ENCODE measurements around the gene ARSG. TPM values are rescaled to one million over a fixed set of nuclear protein-coding genes. Genes with fewer than 3 reads are reported as not detected.

ARSG gene
- total and polyA plus RNA-seq, 2 experiments from 2014 or later: 1.7 to 5.1 TPM

DNA sequence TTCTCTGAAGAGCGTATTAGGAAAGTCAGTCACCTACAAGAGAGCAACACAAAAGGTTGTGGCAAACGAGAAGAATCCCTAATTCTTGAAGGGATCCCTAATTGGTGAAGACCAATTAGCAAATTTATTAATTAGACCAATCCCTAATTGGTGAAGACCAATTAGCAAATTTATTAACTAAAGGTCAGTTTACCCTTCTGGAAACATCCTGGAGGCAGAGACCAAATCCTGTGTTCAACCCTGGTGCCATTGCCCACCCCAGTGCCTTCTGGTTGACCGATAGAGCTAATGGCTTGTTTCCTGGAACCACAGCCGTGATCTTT is 91.8 kb downstream of the ARSG start (continued):
- no peak for TF ChIP-seq ZNF331 (CRISPR knock-in tag; IDR thresholded peaks at IDR 0.05; ENCODE audit: low read depth)
- no peak for TF ChIP-seq STAT1 (IDR thresholded peaks at IDR 0.05; ENCODE audit: unreplicated experiment)
- no peak for TF ChIP-seq POLR2AphosphoS5 (IDR thresholded peaks at IDR 0.05; ENCODE audit: low read depth)
- TF ChIP-seq JUNB (IDR thresholded peaks at IDR 0.05; ENCODE audit: unreplicated experiment): no peak
- TF ChIP-seq ZNF462 (CRISPR knock-in tag; IDR thresholded peaks at IDR 0.05): no peak
- TF ChIP-seq CREB1 (CRISPR knock-in tag; IDR thresholded peaks at IDR 0.05; ENCODE audit: low read depth): no peak
- no peak for TF ChIP-seq NANOG (IDR thresholded peaks at IDR 0.05; ENCODE audit: borderline replicate concordance)
- TF ChIP-seq, protein P1, sequence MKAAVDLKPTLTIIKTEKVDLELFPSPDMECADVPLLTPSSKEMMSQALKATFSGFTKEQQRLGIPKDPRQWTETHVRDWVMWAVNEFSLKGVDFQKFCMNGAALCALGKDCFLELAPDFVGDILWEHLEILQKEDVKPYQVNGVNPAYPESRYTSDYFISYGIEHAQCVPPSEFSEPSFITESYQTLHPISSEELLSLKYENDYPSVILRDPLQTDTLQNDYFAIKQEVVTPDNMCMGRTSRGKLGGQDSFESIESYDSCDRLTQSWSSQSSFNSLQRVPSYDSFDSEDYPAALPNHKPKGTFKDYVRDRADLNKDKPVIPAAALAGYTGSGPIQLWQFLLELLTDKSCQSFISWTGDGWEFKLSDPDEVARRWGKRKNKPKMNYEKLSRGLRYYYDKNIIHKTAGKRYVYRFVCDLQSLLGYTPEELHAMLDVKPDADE (IDR thresholded peaks at IDR 0.05): no peak

DNA sequence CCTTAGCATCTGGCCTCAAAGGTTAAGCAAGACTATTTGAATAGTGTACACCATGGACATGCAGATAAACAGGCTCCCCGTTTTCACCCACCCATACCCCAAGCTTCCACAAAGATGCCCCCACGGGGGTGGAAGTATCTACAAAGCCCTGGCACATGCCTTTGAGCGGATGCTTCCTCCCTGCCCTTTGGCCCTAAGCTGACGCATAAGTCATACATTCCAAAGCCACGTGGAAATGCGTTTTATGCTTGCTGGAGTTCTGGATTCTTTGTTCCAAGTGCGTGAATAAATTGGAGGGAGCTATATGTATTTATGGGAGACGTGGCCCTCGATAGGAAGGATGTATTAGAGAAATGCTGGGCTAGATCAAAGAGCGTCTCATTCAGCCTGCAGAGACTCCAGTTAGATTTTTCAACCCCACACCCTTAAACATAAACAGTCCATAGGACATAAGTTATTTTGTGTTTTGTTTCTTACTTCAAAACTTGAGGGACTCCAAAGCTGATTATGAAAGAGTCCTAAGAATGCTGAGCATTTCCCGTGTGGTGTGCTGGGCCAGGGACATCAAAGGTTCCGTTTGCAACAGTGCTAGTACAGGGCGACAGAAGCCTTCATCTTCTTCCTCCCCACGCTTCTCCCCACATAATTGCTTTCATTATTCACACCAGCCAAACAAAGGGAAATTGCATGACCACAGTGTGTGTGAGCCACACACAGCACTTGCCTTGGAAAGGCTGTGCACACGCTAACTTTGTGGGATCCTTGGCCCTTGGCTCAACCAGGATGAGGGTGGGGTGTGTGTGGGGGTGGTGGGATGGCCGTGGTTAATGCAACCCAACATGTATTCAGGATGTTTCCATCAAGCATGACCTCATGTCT is 92.4 kb downstream of the ARSG start:
- H3K27me3 ChIP-seq (ENCODE audit: insufficient read depth): no peaks in the 10 kb centered on the region
- H3K4me1 ChIP-seq (ENCODE audit: insufficient read depth): peaks cover 5% of the 10 kb centered on the region
- no peaks in the 10 kb centered on the region for H3K79me2 ChIP-seq (replicated peaks; ENCODE audit: insufficient read depth)
- no peaks in the 10 kb centered on the region for H3K9me2 ChIP-seq (ENCODE audit: insufficient read depth)
- no peaks in the 10 kb centered on the region for H3K9me3 Mint-ChIP-seq
- H3K4me2 ChIP-seq: no peak overlapping the region
- no peak for ATAC-seq
- peaks cover 13% of the 10 kb centered on the region for H3K4me1 Mint-ChIP-seq
- H3K27me3 Mint-ChIP-seq (ENCODE audit: insufficient read depth, low read depth, poor library complexity): peaks cover 6% of the 10 kb centered on the region
- H3F3A ChIP-seq (replicated peaks; ENCODE audit: low read depth): no peaks in the 10 kb centered on the region
- H3K4me3 Mint-ChIP-seq: no peak overlapping the region
- no peak overlapping the region for H3K27ac Mint-ChIP-seq
- H2AFZ ChIP-seq: no peak overlapping the region
- H4K20me1 ChIP-seq (replicated peaks; ENCODE audit: insufficient read depth): no peaks in the 10 kb centered on the region
- no peak overlapping the region for H3K27ac ChIP-seq (ENCODE audit: low read depth)
- H3K36me3 Mint-ChIP-seq (ENCODE audit: low read depth): no peaks in the 10 kb centered on the region
- H3K4me3 ChIP-seq: no peak overlapping the region
- H3K36me3 ChIP-seq (ENCODE audit: insufficient read depth): no peaks in the 10 kb centered on the region
- DNase-seq (ENCODE audit: low spot score): no peak
- TF ChIP-seq EZH2 (IDR thresholded peaks at IDR 0.05; ENCODE audit: low read depth, unreplicated experiment) (no peak), JUNB (IDR thresholded peaks at IDR 0.05; ENCODE audit: unreplicated experiment) (no peak)
